Endothelial cell of hepatic sinusoid (primary cell): ENCODE measurements around the gene GORASP2.

Source experiments
- in situ Hi-C: cut with HindIII; loops from 2 replicates; pipeline ENCODE4 v1.10.0; 2017; ENCODE audit warnings: low sequenced_read_pairs

Gene GORASP2

GRCh38 chr2:170963386-170963785, 34.3 kb downstream of the GORASP2 start:
- in situ Hi-C loops, result no loop called here

- in situ Hi-C loops, result no loop called here
These were observed 36.6 kb downstream of the GORASP2 start for GRCh38 chr2:170965446-170966225.

GRCh38 chr2:170966648-170967396, 37.8 kb downstream of the GORASP2 start:
- in situ Hi-C loops, result no loop called here

- in situ Hi-C loops, result no loop called here
These were observed 38.5 kb downstream of the GORASP2 start for GRCh38 chr2:170967553-170967952.

- in situ Hi-C loops, result no loop called here
These were observed 39.4 kb downstream of the GORASP2 start for GRCh38 chr2:170968205-170969003.

- in situ Hi-C loops, result no loop called here
These were observed 40.0 kb downstream of the GORASP2 start for GRCh38 chr2:170969030-170969429.

GRCh38 chr2:170969872-170970496, 40.9 kb downstream of the GORASP2 start:
- in situ Hi-C loops, result no loop called here

GRCh38 chr2:170971071-170971470, 42.0 kb downstream of the GORASP2 start:
- in situ Hi-C loops, result no loop called here

GRCh38 chr2:170972296-170973224, 43.5 kb downstream of the GORASP2 start:
- in situ Hi-C loops, result no loop called here

GRCh38 chr2:170973225-170973491, 44.1 kb downstream of the GORASP2 start:
- in situ Hi-C loops, result no loop called here

- in situ Hi-C loops, result no loop called here
These were observed 44.6 kb downstream of the GORASP2 start for GRCh38 chr2:170973492-170974303.

GRCh38 chr2:170974304-170974993, 45.4 kb downstream of the GORASP2 start:
- in situ Hi-C loops, result no loop called here

GRCh38 chr2:170975127-170975942, 46.3 kb downstream of the GORASP2 start:
- in situ Hi-C loops, result no loop called here

- in situ Hi-C loops, result no loop called here
These were observed 46.9 kb downstream of the GORASP2 start for GRCh38 chr2:170975943-170976270.

GRCh38 chr2:170984079-170984478, 55.0 kb downstream of the GORASP2 start:
- in situ Hi-C loops, result no loop called here

GRCh38 chr2:170985407-170985806, 56.4 kb downstream of the GORASP2 start:
- in situ Hi-C loops, result no loop called here

GRCh38 chr2:170986566-170987258, 57.7 kb downstream of the GORASP2 start:
- in situ Hi-C loops, result no loop called here
